ENCODE data around the gene NEMP2. TPM values are rescaled to one million over a fixed set of nuclear protein-coding genes. Genes with fewer than 3 reads are reported as not detected.

Gene NEMP2
- total and polyA plus RNA-seq, 7 donors, result 0.21 to 2.0 (median 0.86) TPM

DNA sequence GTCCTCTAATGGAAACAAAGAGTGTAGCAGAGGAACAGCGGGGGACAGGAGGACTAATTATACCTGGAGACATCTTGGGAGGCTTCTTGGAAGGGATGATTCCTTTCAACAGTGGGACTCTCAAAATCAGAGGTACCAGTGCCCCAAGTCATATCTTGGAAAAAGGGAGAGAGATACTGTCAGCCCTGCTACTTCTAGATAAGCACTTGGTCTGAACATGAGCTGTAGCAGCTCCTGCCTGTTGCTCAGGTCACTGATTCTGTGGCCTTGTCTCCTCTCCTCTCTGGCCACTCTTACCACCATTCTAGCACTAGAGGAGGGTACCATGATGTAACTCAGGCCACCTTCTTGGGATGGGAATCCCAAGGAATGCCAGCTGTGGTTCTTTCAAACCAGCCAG is 71.9 kb downstream of the NEMP2 start:
- Histone ChIP-seq H3K9me3 (no peaks in the 10 kb centered on the region), H3K27ac (no peak overlapping the region), H3K36me3 (ENCODE audit: insufficient read depth in 1 of 2, low read depth in 1 of 2) (no peaks in the 10 kb centered on the region), H3K27me3 (ENCODE audit: insufficient read depth in 3 of 3, low read length in 2 of 3) (no peaks in the 10 kb centered on the region), H3K4me3 (no peak overlapping the region), H3K4me1 (peaks cover 11% of the 10 kb centered on the region)
- intact Hi-C loops (cut with DNase I), result no loop called here
- ATAC-seq (no peak), DNase-seq (no peak)
- TF ChIP-seq, protein P1, sequence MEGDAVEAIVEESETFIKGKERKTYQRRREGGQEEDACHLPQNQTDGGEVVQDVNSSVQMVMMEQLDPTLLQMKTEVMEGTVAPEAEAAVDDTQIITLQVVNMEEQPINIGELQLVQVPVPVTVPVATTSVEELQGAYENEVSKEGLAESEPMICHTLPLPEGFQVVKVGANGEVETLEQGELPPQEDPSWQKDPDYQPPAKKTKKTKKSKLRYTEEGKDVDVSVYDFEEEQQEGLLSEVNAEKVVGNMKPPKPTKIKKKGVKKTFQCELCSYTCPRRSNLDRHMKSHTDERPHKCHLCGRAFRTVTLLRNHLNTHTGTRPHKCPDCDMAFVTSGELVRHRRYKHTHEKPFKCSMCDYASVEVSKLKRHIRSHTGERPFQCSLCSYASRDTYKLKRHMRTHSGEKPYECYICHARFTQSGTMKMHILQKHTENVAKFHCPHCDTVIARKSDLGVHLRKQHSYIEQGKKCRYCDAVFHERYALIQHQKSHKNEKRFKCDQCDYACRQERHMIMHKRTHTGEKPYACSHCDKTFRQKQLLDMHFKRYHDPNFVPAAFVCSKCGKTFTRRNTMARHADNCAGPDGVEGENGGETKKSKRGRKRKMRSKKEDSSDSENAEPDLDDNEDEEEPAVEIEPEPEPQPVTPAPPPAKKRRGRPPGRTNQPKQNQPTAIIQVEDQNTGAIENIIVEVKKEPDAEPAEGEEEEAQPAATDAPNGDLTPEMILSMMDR (IDR thresholded peaks at IDR 0.05), result no peak
- 100% methylated on average over 1 of the region's 1 CpG for WGBS, 3 donors

DNA sequence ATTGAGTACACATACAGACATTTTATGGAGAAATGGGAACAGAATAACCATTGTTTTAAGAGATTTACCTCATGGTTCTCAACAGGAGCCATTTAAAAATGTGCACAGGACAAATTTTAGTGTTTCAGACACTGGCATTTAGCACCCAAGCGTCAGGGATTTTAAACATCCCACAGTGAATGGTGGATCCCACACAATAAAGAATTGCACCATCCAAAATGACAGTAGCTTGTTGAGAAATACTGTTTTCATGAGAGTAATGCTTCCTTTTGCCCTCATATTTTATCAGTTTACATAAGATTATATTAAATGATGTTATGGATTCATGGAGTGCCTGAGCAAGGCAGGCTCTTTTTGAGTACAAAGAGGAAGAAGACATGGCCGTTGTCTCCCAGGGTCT is 72.3 kb downstream of the NEMP2 start:
- H3K36me3 ChIP-seq (ENCODE audit: insufficient read depth in 1 of 2, low read depth in 1 of 2), result no peaks in the 10 kb centered on the region
- H3K4me1 ChIP-seq, result peaks cover 7% of the 10 kb centered on the region
- H3K4me3 ChIP-seq, result no peak overlapping the region
- H3K27ac ChIP-seq, result no peak overlapping the region
- TF ChIP-seq, protein P1 (IDR thresholded peaks at IDR 0.05), result no peak
- WGBS, 3 donors, result 93 to 98% (median 96%) methylated on average over 2 of the region's 2 CpGs
- no peak for DNase-seq
- ATAC-seq, result no peak
- H3K27me3 ChIP-seq (ENCODE audit: insufficient read depth in 3 of 3, low read length in 2 of 3), result no peaks in the 10 kb centered on the region
- intact Hi-C loops (cut with DNase I), result no loop called here
- no peaks in the 10 kb centered on the region for H3K9me3 ChIP-seq

DNA sequence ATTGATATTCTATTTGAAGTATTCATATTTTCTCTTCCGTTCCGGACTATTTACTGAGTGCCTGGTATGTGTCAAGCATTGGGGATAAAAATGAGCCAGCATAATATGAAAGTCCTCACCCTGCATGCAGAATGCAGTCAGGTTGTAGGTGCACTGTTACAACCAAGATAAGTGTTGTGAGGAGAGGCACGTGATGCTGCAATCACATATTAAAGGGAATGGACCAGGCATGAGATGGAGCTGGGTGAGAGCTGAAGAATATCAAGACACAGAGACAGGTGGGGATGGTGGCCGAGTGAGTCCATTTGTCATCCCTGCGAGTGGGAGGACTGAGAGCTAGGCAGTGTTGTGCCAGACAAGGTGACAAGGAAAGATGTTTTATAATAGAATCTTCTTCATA is 74.0 kb downstream of the NEMP2 start:
- intact Hi-C loops (cut with DNase I), result no loop called here
- 75 to 92% (median 88%) methylated on average over 5 of the region's 5 CpGs for WGBS, 3 donors
- H3K27me3 ChIP-seq (ENCODE audit: insufficient read depth in 3 of 3, low read length in 2 of 3), result no peaks in the 10 kb centered on the region
- DNase-seq (no peak), ATAC-seq (no peak)
- no peaks in the 10 kb centered on the region for H3K9me3 ChIP-seq
- H3K4me1 ChIP-seq, result no peaks in the 10 kb centered on the region
- H3K36me3 ChIP-seq (ENCODE audit: insufficient read depth in 1 of 2, low read depth in 1 of 2), result no peaks in the 10 kb centered on the region
- H3K27ac ChIP-seq, result no peak overlapping the region
- no peak overlapping the region for H3K4me3 ChIP-seq
- TF ChIP-seq, protein P1 (IDR thresholded peaks at IDR 0.05), result no peak

DNA sequence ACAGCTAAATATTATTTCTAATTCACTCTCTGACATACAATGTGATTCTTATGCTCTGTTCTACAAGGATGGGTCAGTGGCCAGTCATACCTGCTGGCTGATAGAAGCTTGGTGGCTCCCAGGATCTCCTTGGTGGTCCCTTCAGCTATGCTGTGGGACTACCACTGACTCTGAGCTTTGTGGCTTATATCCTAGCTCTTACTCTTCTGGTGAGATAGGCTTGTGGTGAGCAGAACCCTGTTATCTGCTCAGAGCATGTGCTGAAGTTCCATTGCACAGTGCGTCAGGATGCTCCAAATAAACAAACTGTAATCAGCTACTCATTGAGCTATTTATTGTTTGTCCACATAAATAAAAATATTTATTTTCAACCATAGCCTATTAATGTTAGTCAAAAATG is 74.6 kb downstream of the NEMP2 start:
- no peaks in the 10 kb centered on the region for H3K27me3 ChIP-seq (ENCODE audit: insufficient read depth in 3 of 3, low read length in 2 of 3)
- DNase-seq, result no peak
- TF ChIP-seq, protein P1 (IDR thresholded peaks at IDR 0.05), result no peak
- WGBS, 3 donors, result 89 to 100% (median 97%) methylated on average over 1 of the region's 1 CpG
- H3K4me1 ChIP-seq, result no peaks in the 10 kb centered on the region
- H3K27ac ChIP-seq, result no peak overlapping the region
- no peak overlapping the region for H3K4me3 ChIP-seq
- intact Hi-C loops (cut with DNase I), result no loop called here
- H3K9me3 ChIP-seq, result no peaks in the 10 kb centered on the region
- ATAC-seq, result no peak
- H3K36me3 ChIP-seq (ENCODE audit: insufficient read depth in 1 of 2, low read depth in 1 of 2), result no peaks in the 10 kb centered on the region

DNA sequence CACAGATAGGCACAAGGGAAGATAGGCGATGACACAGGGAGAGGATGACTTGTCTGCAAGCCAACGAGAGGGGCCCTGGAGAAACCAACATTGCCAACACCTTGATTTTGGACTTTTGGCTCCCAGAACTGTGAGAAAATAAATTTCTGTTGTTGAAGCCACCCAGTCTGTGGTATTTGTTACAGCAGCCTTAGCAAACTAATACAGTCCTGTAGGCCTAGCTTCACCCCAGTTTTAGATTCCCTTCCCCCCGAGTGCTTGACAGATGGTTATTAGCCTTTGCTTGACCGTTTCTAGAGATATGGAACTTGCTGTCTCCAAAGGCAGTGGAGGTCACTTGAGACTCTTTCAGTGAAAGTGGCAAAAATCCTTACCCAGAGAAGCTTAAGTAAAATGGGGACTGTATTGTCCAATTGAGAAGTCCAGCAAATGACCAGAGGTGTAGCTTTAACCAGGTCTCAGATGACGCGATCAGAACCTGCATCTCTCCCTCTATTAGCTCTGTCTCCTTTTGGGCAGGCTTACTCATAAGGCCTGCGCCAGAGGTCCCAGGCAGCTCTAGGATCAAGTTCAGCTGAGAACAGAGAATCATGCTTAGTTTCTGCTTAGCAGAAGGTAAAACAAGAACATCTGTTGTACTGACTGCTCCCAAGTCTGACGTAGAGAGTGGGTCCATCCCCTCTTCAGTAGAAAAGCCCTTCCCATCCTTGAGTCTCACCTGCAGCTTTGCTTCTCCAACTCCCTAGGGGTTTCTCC is 76.0 kb downstream of the NEMP2 start:
- intact Hi-C loops (cut with DNase I), result no loop called here

More for the DNA sequence above, 76.0 kb downstream of the NEMP2 start:
- no peaks in the 10 kb centered on the region for H3K36me3 ChIP-seq (ENCODE audit: insufficient read depth in 1 of 2, low read depth in 1 of 2)
- no peaks in the 10 kb centered on the region for H3K4me1 ChIP-seq
- DNase-seq, result no peak
- WGBS, 3 donors, result 80 to 86% (median 84%) methylated on average over 8 of the region's 8 CpGs
- TF ChIP-seq, protein P1 (IDR thresholded peaks at IDR 0.05), result no peak
- ATAC-seq, result no peak
- no peaks in the 10 kb centered on the region for H3K9me3 ChIP-seq
- no peak overlapping the region for H3K4me3 ChIP-seq
- no peak overlapping the region for H3K27ac ChIP-seq
- H3K27me3 ChIP-seq (ENCODE audit: insufficient read depth in 3 of 3, low read length in 2 of 3), result no peaks in the 10 kb centered on the region
